Suppressor macrophage treated with lipopolysaccharide for 1 hour (primary cell): ENCODE results near the gene TINAG.
"Not testable (repeated sequence)": the region's sequence is repeated elsewhere in the genome, so short reads cannot be mapped to it uniquely, and the experiment has no call there.

Source experiments
- DNase-seq, 3 donors: peaks; one replicate each; pipeline ENCODE4 v3.0.0-alpha.2; 2020 to 2022

TINAG gene

DNA sequence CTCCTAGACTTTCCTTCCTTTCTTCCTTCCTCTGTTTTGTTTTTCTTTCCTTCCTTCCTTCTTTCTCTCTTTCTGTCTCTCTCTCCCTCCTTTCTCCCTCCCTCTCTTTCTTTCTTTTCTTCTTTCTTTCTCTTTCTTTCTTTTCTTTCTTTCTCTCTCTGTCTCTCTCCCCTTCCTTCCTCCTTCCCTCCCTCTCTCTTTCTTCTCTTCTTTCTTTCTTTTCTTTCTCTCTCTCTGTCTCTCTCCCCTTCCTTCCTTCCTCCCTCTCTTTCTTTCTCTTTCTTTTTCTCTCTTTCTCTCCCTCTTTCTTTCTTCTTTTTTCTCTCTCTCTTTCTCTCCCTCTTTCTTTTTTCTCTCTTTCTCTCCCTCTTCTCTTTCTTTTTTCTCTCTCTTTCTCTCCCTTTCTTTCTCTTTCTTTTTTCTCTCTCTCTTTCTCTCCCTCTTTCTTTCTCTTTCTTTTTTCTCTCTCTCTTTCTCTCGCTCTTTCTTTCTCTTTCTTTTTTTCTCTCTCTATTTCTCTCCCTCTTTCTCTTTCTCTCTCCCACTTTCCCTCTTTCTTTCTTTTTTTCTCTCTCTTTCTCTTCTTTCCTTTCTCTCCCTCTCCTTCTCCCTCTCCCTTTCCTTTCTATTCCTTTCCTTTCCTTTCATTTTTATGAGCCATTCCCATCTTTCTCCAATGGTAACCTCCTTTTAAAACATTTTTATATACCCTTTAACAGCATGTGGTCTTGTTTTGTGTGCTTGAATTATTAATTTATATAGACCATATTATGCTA is 2.3 kb downstream of the TINAG start:
- DNase-seq: no peak

GRCh38 chr6:54315656-54316055 is 7.4 kb downstream of the TINAG start:
- DNase-seq: no peak

GRCh38 chr6:54320871-54321270 is 12.6 kb downstream of the TINAG start:
- no peak for DNase-seq

DNA sequence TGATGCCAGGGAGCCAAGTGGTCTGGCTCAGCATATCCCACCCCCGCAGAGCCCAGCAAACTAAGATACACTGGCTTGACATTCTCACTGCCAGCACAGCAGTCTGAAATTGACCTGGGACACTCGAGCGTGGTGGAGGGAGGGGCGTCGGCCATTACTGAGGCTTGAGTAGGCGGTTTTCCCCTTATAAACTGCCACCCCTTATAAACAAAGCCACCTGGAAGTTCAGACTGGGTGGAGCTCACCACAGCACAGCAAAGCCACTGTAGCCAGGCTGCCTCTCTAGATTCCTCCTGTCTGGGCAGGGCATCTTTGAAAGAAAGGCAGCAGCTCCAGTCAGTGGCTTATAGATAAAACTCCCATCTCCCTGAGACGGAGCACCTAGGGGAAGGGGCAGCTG is 19.4 kb downstream of the TINAG start:
- DNase-seq: no peak

DNA sequence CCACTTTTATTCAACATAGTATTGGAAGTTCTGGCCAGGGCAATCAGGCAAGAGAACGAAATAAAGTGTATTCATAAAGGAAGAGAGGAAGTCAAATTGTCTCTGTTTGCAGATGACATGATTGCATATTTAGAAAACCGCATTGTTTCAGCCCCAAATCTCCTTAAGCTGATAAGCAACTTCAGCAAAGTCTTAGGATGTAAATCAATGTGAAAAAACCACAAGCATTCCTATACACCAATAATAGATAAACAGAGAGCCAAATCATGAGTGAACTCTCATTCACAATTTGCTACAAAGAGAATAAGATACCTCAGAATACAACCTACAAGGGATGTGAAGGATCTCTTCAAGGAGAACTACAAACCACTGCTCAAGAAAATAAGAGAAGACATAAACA is 23.3 kb downstream of the TINAG start:
- DNase-seq: not testable (repeated sequence)

DNA sequence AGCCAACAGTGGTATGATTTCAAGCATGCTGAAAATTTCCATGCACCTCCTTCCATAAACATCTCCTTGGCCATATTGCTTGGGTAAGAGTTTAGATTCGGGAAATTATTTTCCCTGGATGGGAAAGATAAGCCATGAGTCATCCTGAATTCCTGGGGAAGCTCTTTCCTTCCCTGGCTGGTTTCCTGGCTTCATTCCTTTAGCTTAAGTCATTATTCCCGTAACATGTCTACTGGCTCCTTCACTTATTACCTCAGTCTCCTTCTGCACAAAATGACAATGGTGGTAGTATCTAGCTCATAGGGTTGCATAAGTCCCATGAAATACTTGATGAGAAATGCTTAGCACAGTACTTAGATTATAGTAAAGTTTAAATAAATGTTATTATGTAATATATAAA is 27.6 kb downstream of the TINAG start:
- no peak for DNase-seq

GRCh38 chr6:54353975-54354374 is 45.7 kb downstream of the TINAG start:
- DNase-seq: no peak

DNA sequence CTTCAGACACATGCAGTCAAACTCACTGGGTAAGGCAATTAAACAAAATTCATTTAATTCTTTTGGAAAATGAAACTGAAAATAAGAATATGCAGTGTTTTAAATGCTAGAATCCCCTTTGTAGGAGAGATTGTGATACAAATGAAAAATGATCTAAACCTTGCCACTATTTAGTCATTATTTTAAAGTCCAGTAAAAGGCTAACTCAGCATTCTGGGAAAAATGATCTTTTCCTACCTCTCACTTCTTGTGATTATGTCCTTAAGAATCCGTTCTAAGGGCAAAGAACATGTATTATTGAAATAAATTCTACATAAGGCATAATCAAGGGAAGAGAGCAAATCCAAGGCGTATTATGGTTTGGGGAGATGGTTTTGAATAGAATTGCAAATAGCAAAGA is 46.4 kb downstream of the TINAG start:
- no peak for DNase-seq

DNA sequence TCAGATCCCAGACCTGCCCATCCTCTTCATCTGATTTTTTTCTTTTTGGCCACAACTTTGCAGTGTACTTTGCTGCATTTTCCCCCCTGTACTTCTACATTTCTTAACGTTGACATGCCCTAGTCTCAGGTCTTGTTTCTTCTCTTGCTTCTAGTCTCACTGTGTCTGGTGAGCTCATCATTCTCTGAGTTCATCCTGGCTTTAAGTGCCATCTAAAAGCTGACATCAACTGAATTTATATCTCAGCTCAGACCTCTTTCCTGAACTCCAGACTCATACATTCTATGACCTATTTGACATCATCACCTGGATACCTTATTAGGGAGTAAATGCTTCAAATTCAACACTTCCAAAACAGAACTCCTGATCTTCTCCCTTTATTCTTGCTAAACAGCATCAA is 48.9 kb downstream of the TINAG start:
- no peak for DNase-seq

DNA sequence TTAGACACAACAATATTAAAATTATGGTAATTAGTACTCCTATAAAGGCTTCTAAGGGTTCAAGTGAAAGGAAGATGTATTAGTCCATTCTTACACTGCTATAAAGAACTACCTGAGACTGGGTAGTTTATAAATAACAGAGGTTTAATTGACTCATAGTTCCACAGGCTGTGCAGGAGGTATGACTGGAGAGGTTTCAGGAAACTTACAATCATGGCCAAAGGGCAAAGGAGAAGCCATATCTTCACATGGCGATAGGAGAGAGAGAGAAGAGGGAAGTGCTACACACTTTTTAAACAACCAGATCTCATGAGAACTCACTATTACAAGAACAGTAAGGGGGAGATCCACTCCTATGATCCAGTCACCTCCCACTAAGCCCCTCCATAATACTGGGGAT is 52.9 kb downstream of the TINAG start:
- no peak for DNase-seq

- DNase-seq: no peak
These were observed 53.5 kb downstream of the TINAG start for GRCh38 chr6:54361734-54362133.

DNA sequence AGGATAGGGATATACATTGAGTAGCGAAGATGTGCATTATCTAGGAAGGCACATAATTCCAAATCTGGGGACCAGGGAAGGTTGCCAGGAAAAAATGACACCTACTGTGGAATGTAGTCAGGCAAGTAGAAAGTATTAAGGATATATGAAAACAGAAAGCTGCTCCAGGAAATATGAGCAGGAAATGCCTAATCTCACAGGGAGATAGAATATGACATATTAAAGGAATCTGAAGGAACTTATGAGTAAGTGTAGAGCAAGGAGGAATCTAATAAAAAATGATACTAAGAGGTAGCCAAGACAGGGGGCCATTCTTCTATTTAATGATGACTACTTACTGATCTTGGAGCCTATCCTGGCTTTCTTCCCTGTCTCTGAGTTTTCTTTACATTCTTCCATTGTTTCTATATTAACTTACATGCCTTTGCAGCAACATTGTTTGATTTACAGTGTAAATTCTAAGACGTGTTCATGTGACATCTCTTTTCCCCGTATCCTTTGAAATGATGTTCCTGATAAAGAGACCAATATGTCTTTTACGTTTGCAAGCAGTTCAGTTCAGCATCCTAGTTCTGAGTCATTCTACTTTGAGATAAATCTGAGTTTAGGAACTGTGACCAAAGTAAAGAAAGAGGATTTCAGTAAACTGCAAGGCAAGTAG is 58.6 kb downstream of the TINAG start:
- no peak for DNase-seq

GRCh38 chr6:54377776-54378175 is 69.5 kb downstream of the TINAG start:
- DNase-seq: no peak

DNA sequence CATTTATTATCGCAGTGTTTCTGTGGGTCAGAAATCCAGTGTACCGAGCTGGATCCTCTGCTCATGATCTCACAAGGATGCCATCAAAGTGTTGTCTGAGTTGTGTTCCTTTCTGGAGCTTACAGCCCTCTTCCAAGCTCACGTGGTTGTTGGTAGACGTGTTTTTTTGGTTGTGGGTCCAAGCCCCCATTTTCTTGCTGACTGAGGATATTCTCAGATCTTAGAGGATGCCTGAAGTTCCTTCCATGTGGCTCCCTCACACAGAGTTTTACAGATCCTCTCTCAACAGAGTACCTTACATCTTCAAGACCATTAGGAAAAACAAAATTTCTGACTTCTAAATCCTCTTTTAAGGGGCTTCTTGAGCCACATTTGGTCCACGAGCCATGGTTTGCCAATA is 78.1 kb downstream of the TINAG start:
- DNase-seq: no peak

GRCh38 chr6:54390362-54390761 is 82.1 kb downstream of the TINAG start:
- no peak for DNase-seq

GRCh38 chr6:54391577-54391976 is 83.3 kb downstream of the TINAG start:
- DNase-seq: no peak

- DNase-seq: no peak
These were observed 94.9 kb downstream of the TINAG start for GRCh38 chr6:54403096-54403495.

DNA sequence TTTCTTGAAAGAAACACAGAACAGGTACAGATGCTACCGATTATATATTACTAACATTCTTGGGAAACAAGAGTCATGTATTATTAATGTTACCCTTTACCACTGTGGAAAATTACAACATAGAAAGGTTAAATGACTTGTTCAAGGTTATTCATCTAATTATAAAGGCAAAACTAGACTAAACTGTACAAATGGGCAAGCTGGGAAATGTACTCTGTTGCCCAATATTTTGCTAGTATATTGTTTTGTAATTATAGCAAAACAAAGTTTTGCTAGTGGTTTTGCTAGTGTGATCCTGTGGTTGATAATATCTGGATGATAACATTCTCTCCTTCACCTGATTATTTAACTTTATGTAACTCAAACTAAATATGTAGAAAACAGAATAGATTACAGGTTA is 96.5 kb downstream of the TINAG start:
- no peak for DNase-seq

DNA sequence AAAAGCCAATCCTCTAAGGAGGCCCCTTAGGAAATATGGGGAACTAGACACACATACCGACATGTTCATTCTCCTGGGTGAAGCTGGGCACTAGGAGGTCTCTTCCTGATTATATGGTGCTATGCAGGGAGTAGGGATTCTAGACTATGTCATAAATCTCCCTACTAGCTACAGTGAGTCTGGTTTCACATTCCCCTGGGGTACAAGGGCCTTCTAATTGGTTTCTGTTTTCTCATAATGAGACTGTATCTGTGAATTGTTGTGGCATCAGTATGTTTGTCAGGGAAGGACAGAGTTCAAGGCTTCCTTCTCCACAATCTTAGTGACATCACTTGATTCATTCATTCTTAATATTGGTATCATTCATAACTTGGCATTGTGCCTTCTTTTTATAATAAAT is 103.5 kb downstream of the TINAG start:
- no peak for DNase-seq

DNA sequence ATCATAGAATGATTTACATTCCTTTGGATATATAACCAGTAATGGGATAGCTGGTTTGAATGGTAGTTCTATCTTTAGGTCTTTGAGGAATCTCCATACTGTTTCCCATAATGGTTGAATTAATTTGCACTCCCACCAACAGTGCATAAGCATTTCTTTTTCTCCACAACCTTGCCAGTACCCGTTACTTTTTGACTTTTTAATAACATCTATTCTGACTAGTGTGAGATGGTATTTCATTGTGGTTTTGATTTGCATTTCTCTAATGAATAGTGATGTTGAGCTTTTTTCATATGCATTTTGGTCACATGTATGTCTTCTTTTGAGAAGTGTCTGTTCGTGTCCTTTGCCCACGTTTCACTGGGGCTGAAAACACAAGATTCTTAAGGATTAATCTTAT is 107.3 kb downstream of the TINAG start:
- no peak for DNase-seq

GRCh38 chr6:54419885-54420284 is 111.6 kb downstream of the TINAG start:
- DNase-seq: peak in 1 of 3 donors; percentile 28

GRCh38 chr6:54426995-54427394 is 118.8 kb downstream of the TINAG start:
- no peak for DNase-seq

DNA sequence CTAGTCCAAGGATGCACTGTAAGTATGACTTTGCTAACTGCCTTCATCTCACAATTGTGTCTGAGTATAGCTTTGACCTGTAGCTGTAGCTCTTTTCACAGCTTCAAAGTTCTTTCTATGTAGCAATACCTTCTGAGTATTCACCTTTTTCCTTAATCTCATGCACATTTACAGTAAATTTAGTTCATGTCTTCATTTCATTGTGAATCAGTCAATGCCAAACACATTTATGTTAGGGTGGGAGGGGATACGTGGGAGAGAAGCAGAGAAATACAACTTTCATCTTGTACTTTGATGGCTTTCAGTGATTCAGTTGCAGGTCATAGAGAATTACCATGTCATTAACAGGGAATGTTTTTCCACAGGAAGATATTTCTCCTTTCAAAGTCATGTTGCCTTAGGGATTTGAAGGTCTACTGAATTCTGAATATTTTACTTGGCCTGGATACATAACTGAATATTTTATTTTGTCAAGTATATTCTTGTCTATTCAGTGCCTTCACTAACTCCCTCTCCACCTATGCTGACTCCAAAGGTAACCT is 119.2 kb downstream of the TINAG start:
- DNase-seq: no peak

DNA sequence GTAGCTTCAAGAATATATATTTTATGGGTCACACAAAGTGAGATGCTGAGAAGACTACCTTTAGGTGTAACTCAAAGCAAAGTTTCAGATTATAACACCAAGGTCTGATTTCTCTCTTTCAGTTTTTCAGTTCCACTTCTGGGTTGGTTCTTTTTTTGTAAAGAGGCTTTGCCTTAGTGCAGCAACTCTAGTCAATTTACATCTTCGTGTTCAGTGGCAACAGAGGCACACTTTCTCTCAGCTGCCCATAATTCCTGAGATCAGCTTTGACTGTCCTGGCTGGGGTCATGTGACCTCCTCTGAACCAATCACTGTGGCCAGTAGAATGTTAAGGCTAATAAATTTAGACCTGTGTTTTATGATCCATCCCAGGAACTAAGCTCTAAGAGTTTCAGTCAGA is 120.2 kb downstream of the TINAG start:
- DNase-seq: no peak

- DNase-seq: no peak
These were observed 123.2 kb downstream of the TINAG start for GRCh38 chr6:54431466-54431865.
